Suprapubic skin (tissue), 4 donors: Measurements from ENCODE around the gene PSTK.

ENCODE experiments used
- EP300 ChIP-seq: sonication (generic); formaldehyde crosslinking; IDR thresholded peaks from one replicate; pipeline ENCODE4 v1.6.1; 2017; ENCODE audit warnings: antibody characterized with exemption
- POLR2A ChIP-seq, 2 donors: fragments of 450-650 bp; IDR thresholded peaks; one replicate each; pipeline ENCODE4 v1.6.1; 2017; ENCODE audit warnings: antibody characterized with exemption in 2 of 2, mild to moderate bottlenecking in 2 of 2, moderate library complexity in 2 of 2
- POLR2AphosphoS5 ChIP-seq, 3 donors: sonication (generic); formaldehyde crosslinking; IDR thresholded peaks; one replicate each; pipeline ENCODE4 v1.6.1; 2017; ENCODE audit warnings: antibody characterized with exemption in 3 of 3
- TF ChIP-seq, protein P1 (sequence below), 2 donors: fragments of 200-600 bp in 1 of 2; fragments of 450-650 bp in 1 of 2; sonication (generic) in 1 of 2; IDR thresholded peaks; one replicate each; pipeline ENCODE4 v1.5.1; 2016 to 2019; ENCODE audit warnings: antibody characterized with exemption in 2 of 2, mild to moderate bottlenecking in 1 of 2, moderate library complexity in 1 of 2

DNA sequence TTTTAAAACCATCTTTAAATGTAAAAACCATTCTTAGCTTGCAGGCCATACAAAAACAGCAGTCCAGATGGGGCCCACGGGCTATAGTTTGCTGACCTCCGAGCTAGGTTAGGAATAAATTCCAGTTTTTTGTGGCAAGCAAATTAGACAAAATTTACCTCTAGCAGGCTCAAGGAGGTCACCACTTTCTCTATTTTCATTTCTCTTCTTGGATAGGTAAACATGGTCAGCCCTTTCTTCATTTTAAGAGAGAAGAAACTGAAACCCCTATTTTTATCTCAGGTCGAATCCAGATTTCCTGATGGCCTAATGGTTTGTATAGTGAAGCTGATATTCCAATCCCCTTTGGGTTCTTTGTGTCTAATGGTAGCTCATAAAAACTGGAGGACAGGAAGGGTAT, 17.7 kb downstream of the PSTK start:
- TF ChIP-seq, protein P1, sequence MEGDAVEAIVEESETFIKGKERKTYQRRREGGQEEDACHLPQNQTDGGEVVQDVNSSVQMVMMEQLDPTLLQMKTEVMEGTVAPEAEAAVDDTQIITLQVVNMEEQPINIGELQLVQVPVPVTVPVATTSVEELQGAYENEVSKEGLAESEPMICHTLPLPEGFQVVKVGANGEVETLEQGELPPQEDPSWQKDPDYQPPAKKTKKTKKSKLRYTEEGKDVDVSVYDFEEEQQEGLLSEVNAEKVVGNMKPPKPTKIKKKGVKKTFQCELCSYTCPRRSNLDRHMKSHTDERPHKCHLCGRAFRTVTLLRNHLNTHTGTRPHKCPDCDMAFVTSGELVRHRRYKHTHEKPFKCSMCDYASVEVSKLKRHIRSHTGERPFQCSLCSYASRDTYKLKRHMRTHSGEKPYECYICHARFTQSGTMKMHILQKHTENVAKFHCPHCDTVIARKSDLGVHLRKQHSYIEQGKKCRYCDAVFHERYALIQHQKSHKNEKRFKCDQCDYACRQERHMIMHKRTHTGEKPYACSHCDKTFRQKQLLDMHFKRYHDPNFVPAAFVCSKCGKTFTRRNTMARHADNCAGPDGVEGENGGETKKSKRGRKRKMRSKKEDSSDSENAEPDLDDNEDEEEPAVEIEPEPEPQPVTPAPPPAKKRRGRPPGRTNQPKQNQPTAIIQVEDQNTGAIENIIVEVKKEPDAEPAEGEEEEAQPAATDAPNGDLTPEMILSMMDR (IDR thresholded peaks at IDR 0.05): no peak
- TF ChIP-seq EP300: no peak
- TF ChIP-seq POLR2A (IDR thresholded peaks at IDR 0.05): no peak
- no peak for TF ChIP-seq POLR2AphosphoS5 (IDR thresholded peaks at IDR 0.05)
